GM21576 (cell line): ENCODE measurements around the gene NRSN1.
"Not testable (repeated sequence)": the region's sequence is repeated elsewhere in the genome, so short reads cannot be mapped to it uniquely, and the experiment has no call there.

Experiments
- ATAC-seq: cut with Tn5 transposase; IDR thresholded peaks from one replicate; pipeline ENCODE4 v1.9.1; 2021; ENCODE audit warnings: mild to moderate bottlenecking, moderate library complexity; ENCODE audit not compliant: unreplicated experiment

NRSN1 gene

GRCh38 chr6:24140591-24140990 lies 14.6 kb downstream of the NRSN1 start:
- ATAC-seq: no peak

- ATAC-seq: not testable (repeated sequence)
These were observed 16.7 kb downstream of the NRSN1 start for GRCh38 chr6:24142733-24143132.

GRCh38 chr6:24145690-24146131 lies 19.7 kb downstream of the NRSN1 start:
- ATAC-seq: no peak

- ATAC-seq: no peak
These were observed 20.9 kb downstream of the NRSN1 start for GRCh38 chr6:24146871-24147270.

GRCh38 chr6:24147511-24148153 lies 21.6 kb downstream of the NRSN1 start:
- no peak for ATAC-seq

- ATAC-seq: no peak
These were observed 22.1 kb downstream of the NRSN1 start for GRCh38 chr6:24148154-24148570.

- ATAC-seq: no peak
These were observed 22.7 kb downstream of the NRSN1 start for GRCh38 chr6:24148684-24149083.

GRCh38 chr6:24149296-24149695 lies 23.3 kb downstream of the NRSN1 start:
- ATAC-seq: no peak

GRCh38 chr6:24149836-24150235 lies 23.8 kb downstream of the NRSN1 start:
- no peak for ATAC-seq

- no peak for ATAC-seq
These were observed 26.0 kb downstream of the NRSN1 start for GRCh38 chr6:24152014-24152413.

- no peak for ATAC-seq
These were observed 28.1 kb downstream of the NRSN1 start for GRCh38 chr6:24154121-24154520.

GRCh38 chr6:24157886-24158285 lies 31.9 kb downstream of the NRSN1 start:
- no peak for ATAC-seq

- ATAC-seq: no peak
These were observed 57.6 kb downstream of the NRSN1 start for GRCh38 chr6:24183584-24183983.

- ATAC-seq: no peak
These were observed 60.3 kb downstream of the NRSN1 start for GRCh38 chr6:24186349-24186748.

GRCh38 chr6:24187965-24188577 lies 62.1 kb downstream of the NRSN1 start:
- ATAC-seq: no peak

- no peak for ATAC-seq
These were observed 62.6 kb downstream of the NRSN1 start for GRCh38 chr6:24188578-24189080.

GRCh38 chr6:24191346-24191745 lies 65.3 kb downstream of the NRSN1 start:
- no peak for ATAC-seq

GRCh38 chr6:24193364-24193763 lies 67.3 kb downstream of the NRSN1 start:
- ATAC-seq: no peak

GRCh38 chr6:24194978-24195700 lies 69.1 kb downstream of the NRSN1 start:
- no peak for ATAC-seq

GRCh38 chr6:24195836-24196597 lies 70.0 kb downstream of the NRSN1 start:
- ATAC-seq: no peak
